H1 (cell line): ENCODE data around the gene IL23A. TPM values are rescaled to one million over a fixed set of nuclear protein-coding genes. Genes with fewer than 3 reads are reported as not detected.

Source experiments
- CTCF ChIA-PET: fragments of 300-600 bp; sonication (Branson Sonifier 250); formaldehyde crosslinking; loops from one replicate; lab custom pipeline; 2021; ENCODE audit not compliant: partially characterized antibody; lab: Charles Lee
- POLR2A ChIA-PET: fragments of 300-600 bp; sonication (Branson Sonifier 250); formaldehyde crosslinking; loops from one replicate; lab custom pipeline; 2021; ENCODE audit warnings: inconsistent platforms; ENCODE audit not compliant: partially characterized antibody; lab: Charles Lee
- DNase-seq, 2 experiments: peaks; one replicate each; pipeline versions ENCODE4 v3.0.0 to v3.0.0-alpha.2; 2010 to 2022; ENCODE audit warnings: low spot score in 2 of 2, low read depth in 1 of 2, mixed read lengths in 1 of 2
- FAIRE-seq: peaks from 2 replicates; lab custom pipeline; 2011; peaks lifted over from hg19 to GRCh38; lab: Jason Lieb, UNC
- H2AFZ ChIP-seq: 2 replicates; pipeline ENCODE4 v1.8.1; 2012; ENCODE audit warnings: low read length, inconsistent platforms
- H2AK5ac ChIP-seq: 2 replicates; pipeline ENCODE4 v1.6.1; 2013; ENCODE audit warnings: low read depth, low read length
- H2BK120ac ChIP-seq: replicated peaks from 2 replicates; pipeline ENCODE3; 2013; ENCODE audit warnings: low read depth, low read length, inconsistent platforms
- H2BK12ac ChIP-seq: 2 replicates; pipeline ENCODE4 v1.6.1; 2013; ENCODE audit warnings: low read depth, low read length
- H2BK15ac ChIP-seq: 2 replicates; pipeline ENCODE4 v1.6.1; 2013; ENCODE audit warnings: low read length
- H2BK20ac ChIP-seq: 2 replicates; pipeline ENCODE4 v1.6.1; 2013; ENCODE audit warnings: low read length
- H2BK5ac ChIP-seq: 2 replicates; pipeline ENCODE4 v1.6.1; 2013; ENCODE audit warnings: low read depth, low read length
- H3K14ac ChIP-seq: 2 replicates; pipeline ENCODE4 v1.6.1; 2013; ENCODE audit warnings: inconsistent platforms; ENCODE audit not compliant: insufficient read length
- H3K18ac ChIP-seq: 2 replicates; pipeline ENCODE4 v1.6.1; 2013; ENCODE audit warnings: low read length; ENCODE audit errors: extremely low read depth
- H3K23ac ChIP-seq: 2 replicates; pipeline ENCODE4 v1.6.1; 2013; ENCODE audit warnings: inconsistent platforms; ENCODE audit not compliant: insufficient read length
- H3K23me2 ChIP-seq: 2 replicates; pipeline ENCODE4 v1.6.1; 2013; ENCODE audit warnings: low read depth, low read length
- H3K27ac ChIP-seq: 2 replicates; pipeline ENCODE4 v1.6.1; 2011; ENCODE audit warnings: low read depth, low read length, inconsistent platforms
- H3K27me3 ChIP-seq, 4 experiments: replicated peaks in 1 of 4; 1 replicate in 1 of 4; 2 replicates in 3 of 4; pipeline versions ENCODE4 v1.6.1 to v1.8.1; 2011 to 2013; ENCODE audit warnings: low read length in 3 of 4, mild to moderate bottlenecking in 3 of 4, inconsistent platforms in 2 of 4, mixed read lengths in 2 of 4, moderate library complexity in 1 of 4; ENCODE audit not compliant: control insufficient read depth in 3 of 4, insufficient read depth in 3 of 4; ENCODE audit errors: extremely low read depth in 1 of 4
- H3K36me3 ChIP-seq, 4 experiments: 2 replicates each; pipeline versions ENCODE4 v1.6.1 to v1.8.1; 2011 to 2013; ENCODE audit warnings: mild to moderate bottlenecking in 4 of 4, low read length in 3 of 4, moderate library complexity in 2 of 4, control low read depth in 1 of 4, inconsistent platforms in 1 of 4; ENCODE audit not compliant: insufficient read depth in 4 of 4, control insufficient read depth in 2 of 4
- H3K4ac ChIP-seq: replicated peaks from 2 replicates; pipeline ENCODE3; 2013; ENCODE audit warnings: low read length, low read depth, mixed read lengths, inconsistent platforms; ENCODE audit not compliant: insufficient read length
- H3K4me1 ChIP-seq, 4 experiments: replicated peaks in 1 of 4; 1 replicate in 1 of 4; 2 replicates in 3 of 4; pipeline versions ENCODE4 v1.6.1 to v1.8.1; 2011 to 2013; ENCODE audit warnings: low read length in 3 of 4, inconsistent platforms in 2 of 4, mixed read lengths in 1 of 4; ENCODE audit not compliant: insufficient read depth in 4 of 4, control insufficient read depth in 3 of 4
- H3K4me2 ChIP-seq, 2 experiments: 2 replicates each; pipeline versions ENCODE4 v1.6.1 to v1.8.1; 2011 to 2013; ENCODE audit warnings: low read depth in 2 of 2, low read length in 2 of 2, control low read depth in 1 of 2, inconsistent platforms in 1 of 2, mild to moderate bottlenecking in 1 of 2; ENCODE audit not compliant: insufficient read depth in 1 of 2
- H3K4me3 ChIP-seq, 4 experiments: fragments of 200-600, 300-600 bp in 1 of 4; sonication (generic), shearing (Covaris generic), sonication (Bioruptor Twin) in 1 of 4; 2 replicates each; pipeline versions ENCODE4 v1.5.1 to v1.8.1; 2011 to 2016; ENCODE audit warnings: low read length in 4 of 4, low read depth in 3 of 4, control low read depth in 2 of 4, inconsistent platforms in 2 of 4, mild to moderate bottlenecking in 2 of 4, mixed read lengths in 1 of 4, moderate library complexity in 1 of 4; ENCODE audit not compliant: insufficient read depth in 2 of 4; ENCODE audit errors: extremely low read depth in 1 of 4
- H3K56ac ChIP-seq: replicated peaks from 2 replicates; pipeline ENCODE3; 2013; ENCODE audit warnings: low read depth, mild to moderate bottlenecking, mixed read lengths, low read length, inconsistent platforms; ENCODE audit not compliant: insufficient read length
- H3K79me1 ChIP-seq: 2 replicates; pipeline ENCODE4 v1.6.1; 2013; ENCODE audit warnings: low read depth, low read length, control low read depth
- H3K79me2 ChIP-seq, 2 experiments: 2 replicates each; pipeline versions ENCODE4 v1.6.1 to v1.8.1; 2012 to 2013; ENCODE audit warnings: low read length in 2 of 2, mild to moderate bottlenecking in 2 of 2, inconsistent platforms in 1 of 2; ENCODE audit not compliant: insufficient read depth in 2 of 2, control insufficient read depth in 1 of 2
- H3K9ac ChIP-seq, 4 experiments: replicated peaks in 1 of 4; 1 replicate in 1 of 4; 2 replicates in 3 of 4; pipeline versions ENCODE4 v1.6.1 to v1.8.1; 2011 to 2013; ENCODE audit warnings: low read depth in 3 of 4, low read length in 3 of 4, control low read depth in 2 of 4, mild to moderate bottlenecking in 2 of 4, moderate library complexity in 2 of 4, inconsistent platforms in 1 of 4; ENCODE audit errors: extremely low read depth in 1 of 4
- H3K9me3 ChIP-seq, 2 experiments: 2 replicates each; pipeline versions ENCODE4 v1.6.1 to v1.8.1; 2012 to 2013; ENCODE audit warnings: mild to moderate bottlenecking in 2 of 2, moderate library complexity in 2 of 2, control low read depth in 1 of 2, inconsistent platforms in 1 of 2, low read depth in 1 of 2, low read length in 1 of 2, mixed read lengths in 1 of 2; ENCODE audit not compliant: insufficient read depth in 2 of 2
- H4K20me1 ChIP-seq, 2 experiments: replicated peaks in 1 of 2; 2 replicates each; pipeline versions ENCODE3 to v1.8.1; 2011 to 2013; ENCODE audit warnings: inconsistent platforms in 2 of 2, low read length in 2 of 2, mild to moderate bottlenecking in 1 of 2; ENCODE audit not compliant: insufficient read depth in 2 of 2, control insufficient read depth in 1 of 2
- H4K5ac ChIP-seq: 2 replicates; pipeline ENCODE4 v1.6.1; 2013; ENCODE audit warnings: low read length, low read depth, mixed read lengths, inconsistent platforms; ENCODE audit not compliant: insufficient read length
- H4K8ac ChIP-seq: 2 replicates; pipeline ENCODE4 v1.8.0; 2013; ENCODE audit warnings: mild to moderate bottlenecking, moderate library complexity, low read length, inconsistent platforms; ENCODE audit not compliant: insufficient read depth; ENCODE audit errors: extremely low read depth
- H4K91ac ChIP-seq: replicated peaks from 2 replicates; pipeline ENCODE3; 2013; ENCODE audit warnings: low read length, mixed read lengths, inconsistent platforms; ENCODE audit not compliant: insufficient read length
- BACH1 ChIP-seq: IDR thresholded peaks from 2 replicates; pipeline ENCODE4 v1.6.1; 2012; ENCODE audit warnings: low read length, improper control_type of control experiment
- CHD1 ChIP-seq: IDR thresholded peaks from 2 replicates; pipeline ENCODE4 v1.6.1; 2012; ENCODE audit warnings: low read depth, low read length, improper control_type of control experiment
- E2F6 ChIP-seq: IDR thresholded peaks from 2 replicates; pipeline ENCODE4 v1.6.1; 2012; ENCODE audit warnings: inconsistent platforms
- FOSL1 ChIP-seq: IDR thresholded peaks from 2 replicates; pipeline ENCODE4 v1.6.1; 2011; ENCODE audit warnings: mild to moderate bottlenecking, low read depth, low read length, moderate library complexity; ENCODE audit not compliant: insufficient read depth
- WGBS, 2 experiments: shearing (Covaris generic) in 1 of 2; methylation state at CpG; one replicate each; pipeline versions ENCODE4 v1.1.6 to v1.1.7; 2013 to 2015; ENCODE audit warnings: low lambda C conversion rate in 2 of 2, mixed read lengths in 2 of 2, inconsistent platforms in 1 of 2, low coverage in 1 of 2, missing lambda C conversion rate in 1 of 2; ENCODE audit not compliant: insufficient replicate concordance in 2 of 2, insufficient coverage in 1 of 2, insufficient read length in 1 of 2; ENCODE audit errors: extremely low coverage in 1 of 2, missing lambda C conversion rate in 1 of 2; 5-methylcytosine and 5-hydroxymethylcytosine counted together
- polyA plus RNA-seq, 7 experiments: library from polyadenylated mRNA; depleted of rRNA in 3 of 7; stranded (reverse) in 5 of 7; unstranded in 2 of 7; fragments of >200 nt in 5 of 7; fragments of 200-250 nt in 2 of 7; gene quantifications; 1 replicate in 5 of 7; 2 replicates in 1 of 7; 4 replicates in 1 of 7; pipeline versions ENCODE4 v1.2.1 to v1.2.3, GENCODE V29; 2011 to 2013; ENCODE audit warnings: missing spikeins in 2 of 7, mixed read lengths in 2 of 7
- total RNA-seq: library from RNA; stranded (reverse); fragmentation: NEBNext Ultra II Directional; extraction: Animal tissue kit (Norgen Biotek cat#: 25700); gene quantifications from 2 replicates; pipeline ENCODE4 v1.2.1, GENCODE V29; 2021

The IL23A gene
- total and polyA plus RNA-seq, 2 of the 8 experiments (the other 6 are each of a cell fraction or from before 2014, with no cell fraction given) = 2.3 to 3.6 TPM

- Histone ChIP-seq H3K27ac (no peak overlapping the region), H2BK120ac (no peak overlapping the region), H3K14ac (no peak overlapping the region), H3K36me3 (no peaks in the 10 kb centered on the region), H2BK12ac (no peak overlapping the region), H2AFZ (no peak overlapping the region), H4K91ac (no peak overlapping the region), H2BK15ac (no peak overlapping the region), H2BK20ac (no peak overlapping the region), H3K4me1 (peaks cover 0 to 5% (median 0%) of the 10 kb centered on the region in 4 experiments; a peak in 3 of 7 replicates), H2AK5ac (no peak overlapping the region), H4K5ac (no peak overlapping the region), H3K56ac (no peak overlapping the region), H3K4me2 (no peak overlapping the region), H3K9me3 (no peaks in the 10 kb centered on the region), H3K18ac (no peak overlapping the region), H3K4ac (no peak overlapping the region), H3K23me2 (no peaks in the 10 kb centered on the region), H4K8ac (no peak overlapping the region), H4K20me1 (no peaks in the 10 kb centered on the region), H3K79me1 (no peaks in the 10 kb centered on the region), H2BK5ac (no peak overlapping the region), H3K9ac (no peak overlapping the region), H3K4me3 (no peak overlapping the region), H3K27me3 (no peaks in the 10 kb centered on the region), H3K79me2 (no peaks in the 10 kb centered on the region), H3K23ac (no peak overlapping the region)
- TF ChIP-seq FOSL1 = no peak
- TF ChIP-seq E2F6 = no peak
- TF ChIP-seq CHD1 = no peak
- TF ChIP-seq BACH1 = no peak
- CTCF ChIA-PET = interaction anchor here (0.6 to 3.3 kb wide), 5 partner anchors 65 to 122 kb away, joined by 3 to 25 read pairs (median 3); no protein-coding TSS in a partner anchor
- FAIRE-seq = no peak
- DNase-seq = no peak
- POLR2A ChIA-PET = interaction anchor here (1.2 to 1.3 kb wide), 2 partner anchors 14 to 95 kb away, joined by 3 read pairs; no protein-coding TSS in a partner anchor
- 88% methylated on average over 5 of the region's 7 CpGs; no CpG with 5 or more reads in 1 of the 2 experiments for WGBS, 2 experiments
Measured at GRCh38 chr12:56374726-56375597, 36.3 kb downstream of the IL23A start.
